ENCODE results near the gene MRPS33.

Gene MRPS33

DNA sequence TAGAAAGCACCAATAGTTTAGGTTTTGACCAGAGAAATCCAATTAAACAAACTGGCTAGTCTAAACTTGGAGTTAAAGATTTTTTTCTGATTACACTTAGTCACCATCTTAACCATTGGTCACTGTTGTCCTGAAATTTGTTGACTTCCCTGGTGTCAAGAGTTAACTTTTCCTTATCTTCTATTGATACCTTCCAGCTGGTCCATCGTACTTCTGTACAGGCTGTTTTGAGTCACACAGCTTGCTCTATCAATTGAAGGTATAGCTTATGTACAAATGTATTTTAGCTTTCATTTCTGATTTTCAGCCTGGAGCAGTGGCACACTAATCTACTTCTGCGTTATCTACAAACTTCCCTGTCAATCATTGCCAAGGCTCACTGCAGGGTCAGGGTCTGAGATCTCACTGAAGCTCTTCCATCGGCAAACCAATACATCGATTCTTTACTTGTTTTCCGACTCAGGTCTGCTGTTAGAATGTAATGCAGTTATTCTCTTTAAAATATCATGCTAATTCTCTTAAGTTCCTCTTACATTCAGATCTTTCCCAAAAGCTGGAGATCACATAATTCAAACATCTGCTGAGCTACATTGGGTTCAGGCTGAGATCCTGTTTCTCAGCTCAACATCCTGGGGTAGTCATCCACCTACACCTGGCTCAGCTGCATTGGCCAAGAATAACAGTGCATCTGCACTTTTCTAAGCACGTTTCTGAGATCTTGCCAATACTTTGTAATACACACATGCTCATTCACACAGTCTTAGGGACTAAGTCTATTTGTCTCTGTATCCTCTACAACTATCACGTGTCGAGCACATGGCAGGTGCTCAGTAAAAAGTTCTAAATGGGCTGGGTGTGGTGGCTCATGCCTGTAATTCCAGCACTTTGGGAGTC lies 11.3 kb downstream of the MRPS33 start:
- H3K27ac ChIP-seq = peak overlapping the region; percentile 97; the same call in 1 of the 2 replicates
- TF ChIP-seq, protein P1, sequence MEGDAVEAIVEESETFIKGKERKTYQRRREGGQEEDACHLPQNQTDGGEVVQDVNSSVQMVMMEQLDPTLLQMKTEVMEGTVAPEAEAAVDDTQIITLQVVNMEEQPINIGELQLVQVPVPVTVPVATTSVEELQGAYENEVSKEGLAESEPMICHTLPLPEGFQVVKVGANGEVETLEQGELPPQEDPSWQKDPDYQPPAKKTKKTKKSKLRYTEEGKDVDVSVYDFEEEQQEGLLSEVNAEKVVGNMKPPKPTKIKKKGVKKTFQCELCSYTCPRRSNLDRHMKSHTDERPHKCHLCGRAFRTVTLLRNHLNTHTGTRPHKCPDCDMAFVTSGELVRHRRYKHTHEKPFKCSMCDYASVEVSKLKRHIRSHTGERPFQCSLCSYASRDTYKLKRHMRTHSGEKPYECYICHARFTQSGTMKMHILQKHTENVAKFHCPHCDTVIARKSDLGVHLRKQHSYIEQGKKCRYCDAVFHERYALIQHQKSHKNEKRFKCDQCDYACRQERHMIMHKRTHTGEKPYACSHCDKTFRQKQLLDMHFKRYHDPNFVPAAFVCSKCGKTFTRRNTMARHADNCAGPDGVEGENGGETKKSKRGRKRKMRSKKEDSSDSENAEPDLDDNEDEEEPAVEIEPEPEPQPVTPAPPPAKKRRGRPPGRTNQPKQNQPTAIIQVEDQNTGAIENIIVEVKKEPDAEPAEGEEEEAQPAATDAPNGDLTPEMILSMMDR (conservative IDR thresholded peaks at IDR 0.05) = no peak

DNA sequence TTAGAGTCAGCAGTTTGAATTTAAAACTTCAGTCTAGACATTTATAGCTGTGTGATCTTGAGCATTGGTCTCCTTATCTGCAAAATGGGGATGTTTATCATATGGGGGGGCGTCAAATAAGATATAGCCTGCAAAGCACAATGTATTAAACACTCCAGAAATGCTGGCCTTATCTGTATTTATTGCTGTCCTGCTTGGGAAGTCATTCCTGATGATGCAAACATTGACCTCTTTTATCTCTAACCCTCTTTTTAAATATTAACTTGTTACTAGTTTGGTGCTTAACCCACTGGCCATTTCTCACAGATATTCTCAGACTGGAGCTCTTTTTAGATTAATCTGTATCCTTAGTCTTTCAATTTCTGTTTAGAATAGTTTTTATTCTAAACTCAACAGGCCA lies 13.2 kb downstream of the MRPS33 start:
- H3K27ac ChIP-seq = peak overlapping the region; percentile 97
- TF ChIP-seq, protein P1 (conservative IDR thresholded peaks at IDR 0.05) = no peak

DNA sequence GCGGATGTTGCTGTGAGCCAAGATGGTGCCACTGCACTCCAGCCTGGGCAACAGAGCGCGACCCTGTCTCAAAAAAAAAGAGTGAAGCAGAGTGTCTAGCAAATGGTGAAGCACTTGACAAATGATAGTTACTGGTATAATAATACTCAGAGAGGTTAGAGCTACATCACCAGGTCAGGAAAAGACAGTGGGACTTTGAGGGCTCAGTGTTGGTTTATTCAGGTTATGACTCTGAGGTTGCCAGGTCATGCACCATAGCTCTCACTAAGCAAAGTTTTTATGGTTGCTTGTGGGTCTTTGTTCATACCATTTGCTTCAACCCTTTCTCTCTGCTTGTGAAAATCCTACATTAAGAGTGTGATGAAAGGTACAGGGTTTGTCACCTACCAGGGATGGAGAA lies 13.6 kb downstream of the MRPS33 start:
- H3K27ac ChIP-seq = peak overlapping the region; percentile 97

DNA sequence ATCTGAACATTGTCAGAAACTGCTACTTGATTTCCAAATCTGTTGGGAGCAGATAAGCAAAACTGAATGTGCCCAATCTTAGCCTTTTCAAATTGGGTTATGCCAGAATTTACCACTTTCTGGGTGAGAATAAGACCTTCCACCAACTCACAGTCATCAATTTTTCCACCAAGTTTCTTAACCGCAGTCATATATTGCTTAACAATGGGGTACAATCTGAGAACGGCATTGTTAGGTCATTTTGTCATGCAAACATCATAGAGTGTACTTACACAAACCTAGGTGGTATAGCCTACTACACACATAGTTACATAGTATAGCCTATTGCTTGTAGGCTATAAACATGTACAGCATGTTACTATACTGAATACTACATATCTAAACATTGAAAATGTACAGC lies 16.0 kb downstream of the MRPS33 start:
- H3K27ac ChIP-seq = no peak overlapping the region
- TF ChIP-seq, protein P1 (conservative IDR thresholded peaks at IDR 0.05) = no peak

More for the DNA sequence above, 13.6 kb downstream of the MRPS33 start:
- TF ChIP-seq, protein P1 (conservative IDR thresholded peaks at IDR 0.05) = no peak

DNA sequence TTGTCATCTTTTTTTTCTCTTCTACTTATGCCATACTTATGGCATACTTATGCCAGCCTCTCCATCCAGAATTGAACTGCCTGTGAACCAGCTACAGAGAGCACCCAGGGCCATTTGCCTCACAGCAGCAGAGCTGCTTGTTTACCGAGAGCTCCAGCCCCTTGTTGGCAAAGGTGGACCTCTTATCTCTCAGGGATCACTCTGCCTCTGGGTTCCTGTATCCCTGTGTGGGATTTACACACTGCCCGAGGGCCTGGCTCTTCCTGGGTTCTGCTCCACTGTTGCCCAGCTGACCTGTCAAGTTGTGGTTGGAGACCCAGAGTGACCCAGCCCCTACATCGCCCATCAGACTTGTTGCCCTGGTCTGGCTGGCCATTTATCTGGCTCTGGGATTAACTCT lies 22.3 kb downstream of the MRPS33 start:
- TF ChIP-seq, protein P1 (conservative IDR thresholded peaks at IDR 0.05) = no peak
- H3K27ac ChIP-seq = peak overlapping the region; percentile 76

DNA sequence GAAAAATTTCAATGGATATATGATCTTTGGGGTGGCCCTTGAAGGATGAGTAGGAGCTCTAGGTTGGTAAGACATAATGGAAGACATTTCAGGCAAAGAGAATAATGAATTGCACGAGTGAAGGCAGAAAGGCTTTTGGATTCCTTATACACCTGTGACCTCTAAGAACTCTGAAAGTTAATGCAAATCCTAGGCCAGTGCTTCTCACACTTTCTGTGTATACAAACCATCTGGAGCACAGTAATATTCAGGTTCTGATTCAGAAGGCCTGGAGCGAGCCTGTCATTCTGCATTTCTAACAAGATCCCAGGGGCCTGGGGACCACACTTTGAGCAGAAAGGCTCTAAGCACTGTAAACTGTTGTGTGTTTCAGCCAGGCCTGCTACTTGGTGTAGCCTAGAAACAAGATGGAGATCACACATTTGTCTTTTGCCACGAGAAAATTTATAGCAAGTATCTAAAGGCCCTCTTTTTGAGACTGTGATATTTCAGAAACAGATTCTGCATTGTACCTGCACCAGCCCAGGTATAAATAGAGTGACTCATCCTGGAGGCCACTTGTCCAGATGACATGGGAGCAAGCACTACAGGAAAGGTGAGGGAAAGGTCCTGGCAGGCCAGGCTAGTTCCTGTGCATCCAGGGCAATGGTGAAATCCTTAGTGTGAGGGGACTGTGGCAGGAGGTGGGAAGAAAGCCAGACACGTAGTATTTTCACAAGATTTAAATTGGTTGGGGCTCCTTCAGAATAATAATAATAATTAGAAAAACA lies 24.4 kb downstream of the MRPS33 start:
- TF ChIP-seq, protein P1 (conservative IDR thresholded peaks at IDR 0.05) = no peak
- H3K27ac ChIP-seq = peak overlapping the region; percentile 76

DNA sequence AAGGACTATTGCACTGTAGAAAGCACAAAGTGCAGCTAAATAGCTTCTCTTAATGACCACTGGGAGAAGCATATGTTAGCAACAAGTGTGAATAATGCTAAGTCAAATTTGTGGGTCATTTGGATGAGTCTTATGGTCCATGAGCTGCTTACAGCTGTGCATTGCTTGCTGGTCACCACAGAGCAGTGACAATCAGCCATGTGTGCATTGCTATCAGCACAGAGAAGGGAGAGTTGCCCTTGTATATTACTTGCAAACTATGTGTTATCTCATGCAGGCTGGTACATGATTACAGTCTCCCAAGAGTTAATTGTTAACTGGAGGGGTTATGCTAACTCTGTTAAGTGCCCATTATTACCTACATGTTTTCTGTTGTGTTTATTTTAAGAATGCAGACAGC lies 25.7 kb downstream of the MRPS33 start:
- TF ChIP-seq, protein P1 (conservative IDR thresholded peaks at IDR 0.05) = no peak; the same call in 1 of the 2 replicates
- peak overlapping the region; percentile 76 for H3K27ac ChIP-seq

All from VCaP (cell line).